IPS-18c (cell line): ENCODE data around the gene RASAL1.
A peak's percentile ranks its signal among the peaks of the same experiment; 100 is the strongest.
"Not testable (repeated sequence)": the region's sequence is repeated elsewhere in the genome, so short reads cannot be mapped to it uniquely, and the experiment has no call there.

Source experiments
- H3K4me3 ChIP-seq: 2 replicates; pipeline ENCODE4 v1.7.0; 2013; ENCODE audit warnings: low read depth, mild to moderate bottlenecking, low read length, moderate library complexity; ENCODE audit not compliant: insufficient read depth
- H3K9me3 ChIP-seq: one replicate; pipeline ENCODE4 v1.6.1; 2013; ENCODE audit warnings: mild to moderate bottlenecking, low read length, moderate library complexity; ENCODE audit not compliant: control insufficient read depth, insufficient read depth

Gene RASAL1

GRCh38 chr12:113149361-113150150 is 14.0 kb upstream of the RASAL1 start, which contains the start of gene CFAP73:
CFAP73 (plus strand) TSS chr12:113149724; CDS start chr12:113149858, 134 bp downstream.
- Histone ChIP-seq H3K9me3 (peaks cover 2% of the 10 kb centered on the region), H3K4me3 (peak within 1 kb of the TSS; percentile 16; the same call in 1 of the 2 replicates)

- H3K4me3 ChIP-seq = no peak overlapping the region
- H3K9me3 ChIP-seq = no peaks in the 10 kb centered on the region
These were observed 11.4 kb upstream of the RASAL1 start for GRCh38 chr12:113146999-113147398.

GRCh38 chr12:113145720-113146551 is 10.4 kb upstream of the RASAL1 start:
- no peaks in the 10 kb centered on the region for H3K9me3 ChIP-seq

GRCh38 chr12:113144806-113145205 is 9.2 kb upstream of the RASAL1 start:
- H3K4me3 ChIP-seq = no peak overlapping the region
- no peaks in the 10 kb centered on the region for H3K9me3 ChIP-seq

More at GRCh38 chr12:113145720-113146551, 10.4 kb upstream of the RASAL1 start:
- H3K4me3 ChIP-seq = no peak overlapping the region

GRCh38 chr12:113143959-113144358 is 8.4 kb upstream of the RASAL1 start:
- Histone ChIP-seq H3K9me3 (no peaks in the 10 kb centered on the region), H3K4me3 (no peak overlapping the region)

GRCh38 chr12:113142886-113143332 is 7.3 kb upstream of the RASAL1 start:
- H3K4me3 ChIP-seq = no peak overlapping the region
- no peaks in the 10 kb centered on the region for H3K9me3 ChIP-seq

- Histone ChIP-seq H3K4me3 (no peak overlapping the region), H3K9me3 (no peaks in the 10 kb centered on the region)
These were observed 6.8 kb upstream of the RASAL1 start for GRCh38 chr12:113142173-113142885.

- H3K9me3 ChIP-seq, H3K4me3 ChIP-seq: not testable (repeated sequence)
These were observed 6.2 kb upstream of the RASAL1 start for GRCh38 chr12:113141716-113142115.

- Histone ChIP-seq H3K4me3 (no peak overlapping the region), H3K9me3 (no peaks in the 10 kb centered on the region)
These were observed 5.1 kb upstream of the RASAL1 start for GRCh38 chr12:113140706-113141105.

GRCh38 chr12:113138826-113139225 is 3.3 kb upstream of the RASAL1 start:
- H3K4me3 ChIP-seq = no peak overlapping the region
- no peaks in the 10 kb centered on the region for H3K9me3 ChIP-seq

- Histone ChIP-seq H3K4me3 (no peak overlapping the region), H3K9me3 (no peaks in the 10 kb centered on the region)
These were observed 2.6 kb upstream of the RASAL1 start for GRCh38 chr12:113137861-113138783.

- H3K9me3 ChIP-seq = no peaks in the 10 kb centered on the region
- no peak overlapping the region for H3K4me3 ChIP-seq
These were observed 1.5 kb upstream of the RASAL1 start for GRCh38 chr12:113136990-113137511.

GRCh38 chr12:113136128-113136989 is 798 bp upstream of the RASAL1 start:
- H3K9me3 ChIP-seq = no peaks in the 10 kb centered on the region
- peak overlapping the region; percentile 26 for H3K4me3 ChIP-seq

- H3K4me3 ChIP-seq = peak overlapping the region; percentile 58; the same call in 1 of the 2 replicates
- H3K9me3 ChIP-seq = no peaks in the 10 kb centered on the region
These were observed 1.0 kb downstream of the RASAL1 start for GRCh38 chr12:113134521-113134951.

- Histone ChIP-seq H3K9me3 (no peaks in the 10 kb centered on the region), H3K4me3 (no peak overlapping the region)
These were observed 1.5 kb downstream of the RASAL1 start for GRCh38 chr12:113134071-113134470.
